ENCODE results near the gene MT1H.

- no peak for TF ChIP-seq CTCF (IDR thresholded peaks at IDR 0.05)
- TF ChIP-seq EP300 (IDR thresholded peaks at IDR 0.05): no peak
These were observed 30.6 kb downstream of the MT1H start for GRCh38 chr16:56700195-56700594.
